HG03442 (cell line): ENCODE measurements around the gene TPCN1.

Experiments used
- ATAC-seq: cut with Tn5 transposase; IDR thresholded peaks from one replicate; pipeline ENCODE4 v1.9.1; 2021; ENCODE audit warnings: mild to moderate bottlenecking, moderate library complexity; ENCODE audit not compliant: unreplicated experiment

Gene TPCN1

DNA sequence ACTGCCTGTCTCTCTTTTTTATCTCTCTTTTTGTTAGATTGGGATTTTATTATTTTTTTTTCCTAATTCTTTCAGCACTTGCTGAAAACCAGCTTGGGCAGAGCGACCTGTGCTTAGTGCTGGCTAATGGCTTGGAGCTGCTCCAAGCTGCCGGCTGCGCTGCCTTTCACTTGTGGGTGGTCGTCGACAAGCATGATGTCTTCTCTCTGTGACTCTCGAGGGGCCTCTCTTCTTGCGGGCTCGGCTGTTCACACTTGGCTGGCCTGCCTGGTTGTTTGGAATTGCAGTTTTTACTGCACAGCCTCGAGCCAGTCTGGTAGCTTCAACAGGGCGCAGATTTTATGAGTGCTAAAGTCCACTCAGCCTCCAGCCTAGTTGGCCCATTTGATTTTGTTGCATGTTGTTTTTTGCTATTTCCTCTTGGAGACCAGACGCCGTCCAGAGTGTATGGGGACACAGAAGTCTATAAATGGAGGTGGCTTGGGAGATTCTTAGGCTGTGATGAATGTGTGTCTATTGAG lies 18.6 kb downstream of the TPCN1 start:
- no peak for ATAC-seq

DNA sequence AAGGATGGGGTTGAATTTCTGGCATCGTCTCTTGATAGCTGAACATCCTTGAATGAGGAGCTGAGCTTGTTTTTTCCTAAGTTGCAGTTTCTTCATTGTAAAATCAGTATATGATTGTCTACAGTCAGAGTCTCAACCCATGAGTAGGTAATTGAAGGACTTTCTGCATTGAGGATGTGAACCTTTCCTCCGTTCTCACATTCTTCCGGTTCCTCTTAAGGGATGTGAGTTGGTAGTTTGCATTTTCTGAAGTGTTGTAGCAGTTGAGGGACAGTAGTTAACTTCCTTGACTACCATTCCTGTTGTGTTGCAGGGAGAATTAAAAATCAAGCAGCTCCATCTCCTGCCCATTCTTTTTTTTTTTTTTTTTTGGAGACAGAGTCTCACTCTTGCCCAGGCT lies 19.1 kb downstream of the TPCN1 start:
- peak; percentile 46 for ATAC-seq

DNA sequence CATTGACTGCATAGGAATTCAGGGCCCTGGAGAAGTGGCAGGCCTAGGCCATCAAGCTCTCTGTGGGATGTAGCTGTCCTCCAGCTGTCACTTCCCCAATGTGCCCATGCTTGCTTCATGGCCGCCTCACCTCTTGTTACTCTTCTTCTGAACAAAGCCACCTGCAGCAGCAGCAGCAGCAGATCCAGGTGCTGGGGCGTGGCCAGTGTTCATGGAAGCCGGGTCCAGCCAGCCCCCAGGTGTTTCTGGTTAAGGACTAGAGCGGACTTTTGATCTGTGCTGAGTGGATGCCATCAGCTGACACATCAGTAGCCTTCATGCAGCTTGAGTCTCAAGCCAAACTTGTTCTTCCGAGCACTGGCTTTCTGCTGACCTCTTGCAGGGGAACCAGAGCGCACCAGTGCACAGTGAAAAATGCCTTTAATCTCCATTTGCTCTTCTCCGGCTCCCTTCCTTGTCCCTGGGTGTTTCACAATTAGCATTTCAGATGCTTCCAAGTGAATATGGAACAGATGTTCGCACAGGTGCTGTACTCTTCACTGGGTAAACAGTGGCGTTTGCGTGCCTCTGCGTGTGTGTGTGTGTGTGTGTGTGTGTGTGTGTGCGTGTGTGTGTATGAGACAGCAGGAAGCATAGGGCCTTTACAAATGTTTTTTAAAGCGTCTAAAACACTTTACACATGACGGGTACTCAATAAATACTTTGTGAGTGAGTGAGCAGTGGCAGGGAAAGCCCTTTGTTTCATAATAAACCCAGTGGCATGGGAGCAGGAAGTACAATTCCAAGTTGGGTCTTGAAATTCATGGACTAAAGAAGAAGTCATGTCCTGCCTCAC lies 20.1 kb downstream of the TPCN1 start:
- ATAC-seq = no peak

DNA sequence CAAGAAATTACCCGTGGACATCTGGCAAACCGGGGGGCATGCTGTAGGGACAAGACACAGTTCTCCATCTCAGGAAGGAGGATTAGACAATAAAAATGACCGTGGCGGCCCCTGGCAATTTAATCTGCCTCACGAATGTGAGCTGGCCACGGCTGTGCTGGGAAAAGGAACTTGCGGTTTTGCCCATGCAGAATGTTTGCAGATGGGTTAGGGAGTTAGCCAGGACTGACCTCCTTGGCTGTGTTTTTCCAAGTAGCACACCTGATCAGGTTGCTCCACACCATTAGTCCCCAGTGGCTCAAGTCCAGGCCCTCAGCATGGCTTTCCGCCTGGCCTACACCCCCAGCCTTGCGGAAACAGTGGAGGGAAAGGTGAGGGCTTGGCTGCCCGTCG lies 20.8 kb downstream of the TPCN1 start:
- no peak for ATAC-seq

DNA sequence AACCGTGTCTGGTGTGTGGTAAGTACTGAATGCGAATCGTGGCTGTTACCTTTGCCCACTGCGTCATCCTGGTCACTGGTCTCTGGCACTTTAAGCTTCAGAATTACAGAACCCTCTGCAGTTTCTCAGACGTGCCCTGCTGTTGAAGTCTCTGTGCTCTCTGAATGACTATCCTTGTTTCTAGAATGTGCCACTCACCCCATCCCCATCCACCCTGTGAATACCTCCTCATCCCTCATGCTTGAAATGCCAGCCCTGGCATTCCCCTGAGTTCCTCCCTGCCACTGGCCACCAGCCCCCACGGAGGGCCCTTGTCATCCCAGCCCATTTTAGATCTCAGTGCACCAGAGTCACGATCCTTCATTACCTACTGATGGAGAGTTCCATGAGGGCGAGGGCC lies 21.3 kb downstream of the TPCN1 start:
- no peak for ATAC-seq

DNA sequence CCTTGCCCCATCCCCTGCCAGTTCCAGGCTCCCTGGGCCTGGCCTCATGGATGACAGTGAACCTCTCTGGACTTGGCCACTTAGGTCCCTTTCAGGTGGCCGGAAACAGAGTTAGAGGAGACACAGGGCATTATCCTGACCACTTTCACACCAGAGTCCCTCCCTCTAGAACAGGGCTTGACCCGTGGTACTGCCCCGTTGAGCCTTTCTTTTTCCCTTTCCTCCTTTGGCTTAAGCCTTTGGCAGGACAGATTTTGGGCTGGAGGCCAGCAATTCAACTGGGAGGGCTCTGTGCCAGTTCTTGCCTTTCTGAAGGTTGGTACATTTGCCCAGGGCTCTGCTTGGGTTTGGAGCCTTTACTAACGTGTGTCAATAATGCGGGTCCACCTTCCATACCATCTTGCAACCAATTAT lies 22.8 kb downstream of the TPCN1 start:
- ATAC-seq = no peak

DNA sequence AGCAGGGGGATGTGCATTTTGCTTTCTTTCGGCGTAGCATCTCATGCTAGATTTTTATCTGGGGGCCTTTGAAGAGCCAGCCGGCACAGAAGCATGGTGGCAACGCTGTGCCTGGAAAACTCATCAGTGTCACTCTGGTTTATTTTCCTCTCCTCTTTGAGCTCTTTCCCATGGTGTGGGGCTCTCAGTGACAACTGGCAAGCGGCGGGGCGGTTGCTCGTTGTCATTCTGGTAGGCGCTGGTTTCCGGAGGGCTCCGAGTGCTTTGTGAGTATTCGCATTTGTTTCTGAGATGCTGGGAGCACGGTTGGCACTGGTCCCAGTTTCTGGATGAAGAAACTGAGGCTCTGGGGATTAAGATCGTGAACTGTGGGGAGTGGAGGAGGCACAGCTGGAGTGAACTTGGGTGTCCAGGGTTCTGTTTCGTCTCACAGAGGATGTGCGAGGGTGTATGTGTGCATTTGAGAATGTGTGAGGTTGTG lies 23.3 kb downstream of the TPCN1 start:
- ATAC-seq = no peak

DNA sequence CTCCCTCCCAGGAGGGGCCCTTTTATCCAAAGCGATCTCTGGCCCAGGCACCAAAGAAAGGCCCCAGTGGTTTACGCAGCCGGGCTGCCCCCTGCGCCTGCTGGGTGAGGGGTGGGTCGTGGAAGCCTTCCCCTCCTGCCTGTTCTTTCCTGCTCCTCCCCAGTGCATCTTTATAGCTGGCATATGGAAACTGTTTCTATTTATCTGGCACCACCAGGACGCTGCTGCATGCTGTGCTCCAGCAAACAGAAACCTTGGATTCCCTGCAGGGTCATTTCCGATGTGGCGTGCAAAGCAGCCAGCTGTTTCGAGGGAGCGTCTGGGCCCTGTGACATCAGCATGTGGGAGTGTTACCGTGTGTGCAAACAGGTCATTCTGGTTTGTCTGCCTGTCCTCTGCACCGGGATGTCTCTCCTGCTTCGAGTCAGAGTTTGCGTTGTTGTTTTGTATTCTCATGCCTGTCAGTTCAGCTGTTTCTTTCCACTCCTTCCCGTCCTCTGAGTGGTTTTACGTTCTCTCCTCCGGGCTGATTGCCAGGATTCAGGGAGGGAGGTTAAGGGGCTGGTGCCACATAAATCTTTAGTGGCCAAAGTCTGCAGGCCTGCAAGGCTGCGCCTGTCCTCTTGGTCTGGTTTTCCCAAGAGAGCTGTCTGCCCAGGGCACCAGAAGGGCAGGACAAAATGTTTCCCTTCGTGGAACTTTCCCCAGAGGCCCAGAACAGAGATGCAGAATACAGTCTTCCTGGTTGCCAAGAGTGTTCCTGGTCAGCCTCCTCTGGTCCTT lies 24.6 kb downstream of the TPCN1 start:
- no peak for ATAC-seq

DNA sequence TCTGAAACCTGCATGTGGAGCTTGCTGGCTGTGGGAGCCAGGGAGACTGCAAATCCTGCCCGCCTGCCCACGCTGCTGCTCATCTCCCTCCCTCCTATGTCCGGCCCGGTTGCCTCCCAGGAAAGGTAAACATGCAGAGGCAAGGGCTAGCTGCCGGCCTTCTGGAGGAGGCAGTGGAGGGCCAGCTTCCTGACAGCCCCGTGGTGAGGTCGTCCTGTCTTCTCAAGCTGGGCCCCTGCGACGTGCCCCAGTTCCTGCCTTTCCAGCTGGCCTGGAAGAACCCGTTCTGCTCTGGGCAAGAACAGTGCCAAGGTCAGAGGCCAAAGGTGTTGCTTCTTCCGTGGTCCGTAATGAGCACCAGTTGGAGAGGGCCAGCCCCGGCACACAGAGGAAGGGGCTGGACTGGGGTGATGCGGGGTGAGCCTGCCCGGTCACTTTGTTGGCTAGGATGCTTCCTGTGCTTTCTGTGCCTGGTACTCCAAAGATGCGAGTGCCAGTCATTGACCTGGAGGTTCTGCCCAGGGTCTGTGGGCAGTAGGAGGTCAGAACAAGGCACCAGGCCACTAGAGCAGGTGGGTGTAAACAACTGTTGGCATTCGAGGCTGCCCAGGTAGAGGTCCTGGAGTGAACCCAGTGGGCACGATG lies 25.3 kb downstream of the TPCN1 start:
- ATAC-seq = no peak

DNA sequence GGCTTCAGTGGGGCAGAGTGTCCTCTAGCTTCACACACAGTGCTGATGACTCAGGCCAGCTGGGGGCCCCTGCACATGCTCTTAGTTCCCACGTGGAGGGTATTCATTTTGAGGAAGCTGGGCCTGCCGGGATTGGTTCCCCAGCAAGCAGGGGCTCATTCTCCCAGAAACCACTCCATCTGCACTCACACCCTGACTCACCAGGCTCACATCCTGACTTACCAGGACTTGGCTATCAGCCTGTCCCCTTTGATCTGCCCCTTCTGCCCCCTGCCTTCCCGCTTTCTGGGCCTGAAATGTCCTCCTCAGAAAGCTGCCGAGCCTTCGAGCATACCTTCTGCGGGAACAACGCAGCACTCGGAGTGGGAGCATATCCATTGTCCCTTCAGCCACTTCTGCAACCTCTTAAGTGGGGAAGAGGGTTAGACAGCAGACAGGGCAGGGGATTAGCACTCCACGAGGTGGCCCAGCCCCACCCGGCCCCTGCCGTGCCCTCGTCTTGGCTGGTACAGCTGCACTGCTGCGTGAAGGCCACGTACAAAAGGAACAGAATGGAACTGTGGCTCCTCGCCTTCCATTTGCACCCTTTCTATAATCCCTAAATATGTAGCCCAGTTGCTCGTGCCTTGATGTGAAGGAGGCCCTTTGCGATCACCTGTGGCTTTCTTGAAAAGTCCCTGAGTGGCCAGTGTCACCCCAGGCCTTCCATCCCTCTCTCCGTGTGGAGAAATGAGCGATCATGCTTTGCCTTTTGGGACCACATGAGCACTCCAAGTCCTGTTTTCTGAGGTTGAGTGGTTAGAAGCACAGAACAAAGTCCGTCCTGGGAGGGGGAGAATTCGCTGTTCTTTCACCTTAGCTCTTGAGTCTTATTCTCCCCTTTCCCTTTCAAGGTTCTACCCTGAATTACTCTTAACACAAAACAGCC lies 26.1 kb downstream of the TPCN1 start:
- ATAC-seq = no peak

DNA sequence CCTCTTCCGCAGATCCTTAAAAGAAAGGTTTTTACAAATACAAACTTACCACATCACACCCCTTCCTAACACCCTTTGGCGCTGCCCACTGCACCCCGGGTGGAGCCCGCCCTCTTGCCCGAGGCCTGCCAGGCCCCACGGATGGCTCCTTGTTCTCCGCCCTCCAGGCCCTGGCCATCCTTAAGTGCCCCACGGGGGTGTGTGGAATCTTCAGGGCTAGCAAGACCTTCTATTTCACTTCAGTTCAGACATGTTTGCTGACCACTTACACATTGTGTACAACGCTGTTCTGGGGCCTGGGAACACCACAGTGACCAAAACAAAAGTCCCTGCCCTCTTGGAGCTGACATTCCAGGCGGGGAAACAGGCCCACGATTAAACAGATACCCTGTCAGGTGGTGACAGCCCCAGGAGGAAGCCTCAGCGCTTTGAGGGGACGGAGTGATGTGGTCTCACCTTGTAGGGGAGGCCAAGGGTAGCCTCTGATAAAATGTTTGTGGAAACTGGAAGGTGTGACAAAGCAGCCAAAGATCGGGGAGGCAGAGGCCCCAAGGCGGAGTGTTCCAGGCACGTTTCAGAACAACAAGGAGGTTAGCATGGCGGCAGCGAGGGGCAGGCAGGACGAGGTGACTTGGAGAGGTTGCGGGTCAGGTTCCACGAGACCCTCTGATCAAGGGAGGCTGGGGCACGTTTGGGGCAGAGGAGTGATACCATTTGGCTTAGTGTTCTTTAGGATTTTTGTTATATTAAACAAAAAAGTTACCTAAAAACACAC lies 27.0 kb downstream of the TPCN1 start:
- no peak for ATAC-seq

DNA sequence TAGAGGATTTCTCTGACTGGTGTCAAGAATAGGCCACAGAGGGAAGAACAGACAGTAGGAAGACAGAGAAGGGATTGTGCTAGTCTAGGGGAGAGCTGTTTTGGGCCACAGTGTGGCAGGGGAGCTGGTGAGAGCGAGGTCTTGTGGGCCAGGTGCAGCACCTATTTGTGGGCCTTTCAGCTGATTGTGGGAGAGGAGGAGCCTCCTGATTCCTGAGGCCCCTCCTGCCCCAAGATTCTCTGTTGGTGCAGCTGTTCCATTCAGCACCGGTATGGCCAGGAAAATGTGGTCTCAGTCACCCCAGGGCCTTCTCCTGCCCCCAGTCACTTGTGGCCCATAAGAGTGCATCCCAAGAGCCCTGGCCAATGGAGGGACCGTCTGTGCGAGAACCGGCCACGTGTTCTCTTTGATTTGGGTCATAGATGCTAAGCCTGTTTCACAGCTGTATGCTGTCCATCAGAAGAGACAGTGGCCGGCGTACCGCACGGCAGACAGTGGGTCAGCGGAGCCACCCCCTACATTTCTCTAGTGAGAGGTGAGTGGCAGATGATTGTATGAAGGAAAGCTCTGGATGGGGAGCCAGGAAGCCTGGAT lies 27.7 kb downstream of the TPCN1 start:
- no peak for ATAC-seq

DNA sequence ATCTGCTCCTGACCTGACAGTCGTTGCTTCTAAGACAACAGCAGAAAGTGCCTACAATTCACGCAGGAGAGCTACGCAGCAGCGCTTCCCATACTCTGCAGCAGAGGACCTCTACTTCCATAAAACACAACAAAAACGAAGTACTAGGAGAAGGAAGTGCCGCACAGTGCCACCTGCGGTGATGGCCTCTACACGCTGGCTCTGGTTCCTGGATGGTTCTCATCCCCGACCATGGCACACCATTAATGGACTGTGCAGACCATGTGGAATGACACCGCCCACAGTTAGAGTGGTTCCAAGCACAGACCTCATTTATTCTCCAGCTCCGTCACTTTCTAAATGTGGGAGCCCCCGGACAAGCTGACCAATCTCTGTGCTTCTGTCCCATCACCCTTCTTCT lies 28.3 kb downstream of the TPCN1 start:
- no peak for ATAC-seq

DNA sequence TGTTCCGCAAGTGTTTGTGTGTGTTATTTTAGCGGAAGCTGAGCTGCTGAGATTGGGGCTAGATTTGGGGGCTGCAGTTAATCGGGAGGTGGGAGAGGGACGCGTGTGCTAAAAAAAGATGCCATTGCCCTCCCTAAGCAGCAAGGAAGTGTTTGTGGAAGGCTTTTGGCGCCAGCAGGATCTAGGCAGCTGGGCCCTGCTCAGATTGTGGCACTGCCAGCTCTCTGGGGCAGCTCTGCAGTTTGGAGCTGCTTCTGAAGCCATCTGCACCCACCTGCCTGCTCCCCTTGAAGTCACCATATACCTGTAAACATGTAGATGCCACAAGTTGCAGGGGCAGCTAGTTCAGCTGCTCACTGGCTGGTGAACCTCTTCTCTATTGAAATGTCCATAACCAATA lies 28.8 kb downstream of the TPCN1 start:
- no peak for ATAC-seq

DNA sequence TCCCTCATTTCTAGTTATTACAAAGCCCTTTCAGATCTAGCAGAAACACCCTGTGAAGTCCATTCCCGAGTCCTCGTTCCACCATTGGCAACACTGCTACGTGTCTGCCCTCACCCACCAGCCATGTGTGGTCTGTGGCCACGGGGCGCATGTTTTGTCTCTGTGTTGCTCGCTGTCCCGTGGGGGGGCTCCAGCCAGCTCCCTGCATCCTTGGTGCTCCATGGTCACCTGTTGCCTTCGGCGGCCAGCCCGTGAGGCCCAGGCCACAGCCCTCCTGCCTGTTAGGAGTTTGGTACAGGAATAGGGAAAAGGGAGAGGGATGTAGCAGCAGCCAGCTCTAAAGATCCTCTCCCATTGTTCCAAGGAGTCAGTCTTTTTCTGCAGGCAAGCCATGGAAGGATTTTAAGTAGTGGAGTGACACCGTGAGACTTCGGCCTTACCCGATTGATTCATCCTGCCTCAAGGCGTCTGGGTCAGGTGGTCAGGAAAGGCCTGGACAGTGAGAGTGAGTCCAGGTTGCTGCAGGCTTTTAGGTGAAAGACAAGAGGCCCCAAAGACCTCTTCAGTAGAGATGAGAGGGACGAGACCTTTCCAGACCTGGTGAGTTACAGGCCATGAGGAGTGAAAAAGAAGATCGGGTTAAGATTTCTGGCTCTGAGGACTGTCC lies 30.3 kb downstream of the TPCN1 start:
- no peak for ATAC-seq

DNA sequence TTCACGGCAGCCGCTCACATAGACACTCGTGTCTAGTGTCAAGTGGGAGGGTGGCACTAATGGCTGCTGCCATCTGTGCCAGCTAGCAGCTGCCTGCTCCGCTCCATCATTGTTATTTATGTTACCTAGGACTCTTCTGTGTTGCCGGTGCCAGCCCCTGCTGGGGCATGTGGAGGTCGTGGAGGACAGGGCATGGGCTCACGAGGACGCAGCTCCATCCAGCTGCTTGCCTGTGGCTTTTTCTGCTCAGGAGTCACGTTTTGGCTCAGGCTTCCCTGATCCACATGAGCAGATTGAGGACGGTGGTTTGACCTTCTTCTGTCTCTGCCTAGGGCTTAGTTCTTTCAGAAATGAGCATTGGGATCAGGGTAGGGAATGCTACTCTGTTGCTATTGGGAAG lies 31.2 kb downstream of the TPCN1 start:
- no peak for ATAC-seq

DNA sequence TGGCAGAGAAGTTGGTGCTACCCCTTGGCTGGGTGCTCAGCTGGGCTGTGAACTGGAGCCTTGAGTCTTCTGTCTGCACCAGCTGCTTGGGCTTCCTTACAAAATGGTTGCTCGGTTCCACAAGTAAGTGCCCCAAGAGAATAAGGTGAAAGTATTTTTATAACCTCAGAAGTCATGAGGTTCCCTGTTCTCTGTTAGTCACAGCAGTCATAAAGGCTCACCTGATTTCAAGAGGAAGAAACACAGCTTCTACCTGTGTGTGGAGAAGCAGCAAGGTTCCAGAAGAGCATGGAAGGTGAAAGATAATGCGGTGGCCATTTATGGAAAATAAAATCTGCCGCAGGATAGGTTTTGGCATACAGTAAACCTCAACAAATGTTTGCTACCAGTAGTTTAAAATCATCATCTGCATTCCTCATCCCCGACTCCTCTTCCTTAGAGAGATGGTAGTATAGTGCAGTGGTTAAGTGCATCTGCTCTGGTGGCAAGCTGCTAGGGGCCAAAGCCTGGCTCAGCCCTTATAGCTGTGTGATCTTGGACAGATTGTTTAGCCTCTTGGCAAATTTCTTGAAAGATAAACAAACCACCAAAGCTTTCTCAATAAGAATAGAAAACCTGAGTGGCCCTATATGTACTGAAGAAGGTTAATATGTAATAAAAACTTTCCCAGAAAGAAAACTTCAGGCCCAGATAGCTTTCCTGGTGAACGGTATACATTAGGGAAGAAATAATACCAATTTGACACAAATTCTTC lies 32.4 kb downstream of the TPCN1 start:
- ATAC-seq = no peak

DNA sequence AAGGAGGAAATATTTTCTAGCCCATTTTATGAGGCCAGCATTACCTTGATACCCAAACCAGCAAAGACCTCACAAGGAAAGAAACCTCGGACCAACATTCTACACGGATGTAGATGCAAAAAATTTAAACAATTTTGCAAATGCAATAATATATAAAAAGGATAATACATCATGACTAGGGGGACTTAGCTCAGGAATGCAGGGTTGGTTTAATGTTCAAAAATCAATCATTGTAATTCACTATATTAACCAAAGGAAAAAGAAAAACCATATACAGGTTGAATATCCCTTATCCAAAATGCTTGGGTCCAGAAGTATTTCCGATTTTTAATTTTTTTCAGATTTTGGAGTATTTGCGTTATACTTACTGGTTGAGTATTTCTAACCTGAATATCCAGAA lies 33.0 kb downstream of the TPCN1 start:
- no peak for ATAC-seq
